Measurements from ENCODE around the gene NOL12.
"Not testable (repeated sequence)": the region's sequence is repeated elsewhere in the genome, so short reads cannot be mapped to it uniquely, and the experiment has no call there.

The NOL12 gene

DNA sequence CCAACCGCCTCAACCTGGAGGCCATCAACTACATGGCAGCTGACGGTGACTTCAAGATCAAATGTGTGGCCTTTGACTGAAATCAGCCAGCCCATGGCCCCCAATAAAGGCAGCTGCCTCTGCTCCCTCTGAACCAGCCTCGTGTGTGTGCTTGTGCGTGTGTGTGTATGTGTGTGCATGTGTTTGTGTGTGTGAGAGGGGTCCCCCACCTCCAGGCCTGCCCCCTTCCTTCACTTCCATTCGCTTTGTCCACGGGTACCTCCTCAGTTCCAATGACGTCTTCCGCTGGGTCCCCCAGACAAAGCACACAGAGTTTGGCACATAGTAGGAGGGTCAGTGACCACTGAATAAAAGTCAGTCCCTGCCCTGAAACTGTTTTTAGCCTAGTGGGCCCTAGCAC is 6.5 kb upstream of the NOL12 start:
- no peak for DNase-seq (ENCODE audit: low spot score)

DNA sequence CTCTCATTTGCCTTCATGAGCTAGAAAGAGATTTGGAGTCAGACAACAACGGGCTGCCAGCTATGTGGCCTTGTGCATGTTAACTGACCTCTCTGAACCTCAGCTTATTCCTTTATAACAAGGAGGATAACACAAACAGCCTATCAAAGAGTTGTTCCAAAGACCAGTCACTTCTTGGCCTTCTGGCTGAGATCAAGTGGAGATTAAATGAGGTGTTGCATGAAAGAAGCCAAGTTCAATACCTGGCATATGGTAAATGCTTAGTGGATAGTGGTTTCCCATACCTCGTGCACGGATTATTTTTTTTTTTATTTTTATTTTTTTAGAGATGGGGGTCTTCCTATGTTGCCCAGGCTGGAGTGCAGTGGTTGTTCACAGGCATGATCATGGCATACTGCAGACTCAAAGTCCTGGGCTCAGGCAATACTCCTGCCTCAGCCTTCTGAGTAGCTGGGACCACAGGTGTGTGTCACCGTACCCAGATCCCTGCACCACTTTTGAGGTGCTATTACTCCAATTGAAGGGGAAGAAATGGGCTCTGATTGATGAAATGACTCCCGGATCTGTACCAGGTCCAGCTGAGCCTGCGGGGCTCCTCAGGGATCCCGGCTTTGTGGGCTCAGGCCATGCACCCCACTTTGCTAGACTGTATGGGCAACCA is 5.8 kb upstream of the NOL12 start:
- DNase-seq (ENCODE audit: low spot score): no peak

DNA sequence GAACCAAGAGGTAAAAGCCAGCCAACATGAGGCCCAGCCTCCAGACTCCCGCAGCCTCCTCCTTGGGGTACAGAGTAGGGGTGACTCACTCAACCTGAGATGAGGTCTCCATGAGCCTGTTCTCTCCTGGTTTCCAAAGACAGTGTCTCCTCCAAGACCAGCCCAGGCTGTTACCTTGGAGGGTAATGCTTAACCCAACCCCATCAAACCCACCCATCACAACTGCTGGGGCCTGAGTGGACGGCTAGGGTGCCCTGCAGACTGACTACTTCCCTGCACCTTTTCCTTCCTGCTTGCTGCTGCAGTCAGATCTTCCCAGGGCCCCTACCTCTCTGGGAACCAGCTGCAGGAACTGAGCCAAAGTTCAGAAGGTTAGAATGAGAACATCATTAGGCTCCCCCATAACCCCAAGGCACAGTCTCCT is 5.1 kb upstream of the NOL12 start:
- DNase-seq (ENCODE audit: low spot score): no peak

- DNase-seq (ENCODE audit: low spot score): peak; percentile 71
These were observed 4.5 kb upstream of the NOL12 start for GRCh38 chr22:37681556-37682049.

DNA sequence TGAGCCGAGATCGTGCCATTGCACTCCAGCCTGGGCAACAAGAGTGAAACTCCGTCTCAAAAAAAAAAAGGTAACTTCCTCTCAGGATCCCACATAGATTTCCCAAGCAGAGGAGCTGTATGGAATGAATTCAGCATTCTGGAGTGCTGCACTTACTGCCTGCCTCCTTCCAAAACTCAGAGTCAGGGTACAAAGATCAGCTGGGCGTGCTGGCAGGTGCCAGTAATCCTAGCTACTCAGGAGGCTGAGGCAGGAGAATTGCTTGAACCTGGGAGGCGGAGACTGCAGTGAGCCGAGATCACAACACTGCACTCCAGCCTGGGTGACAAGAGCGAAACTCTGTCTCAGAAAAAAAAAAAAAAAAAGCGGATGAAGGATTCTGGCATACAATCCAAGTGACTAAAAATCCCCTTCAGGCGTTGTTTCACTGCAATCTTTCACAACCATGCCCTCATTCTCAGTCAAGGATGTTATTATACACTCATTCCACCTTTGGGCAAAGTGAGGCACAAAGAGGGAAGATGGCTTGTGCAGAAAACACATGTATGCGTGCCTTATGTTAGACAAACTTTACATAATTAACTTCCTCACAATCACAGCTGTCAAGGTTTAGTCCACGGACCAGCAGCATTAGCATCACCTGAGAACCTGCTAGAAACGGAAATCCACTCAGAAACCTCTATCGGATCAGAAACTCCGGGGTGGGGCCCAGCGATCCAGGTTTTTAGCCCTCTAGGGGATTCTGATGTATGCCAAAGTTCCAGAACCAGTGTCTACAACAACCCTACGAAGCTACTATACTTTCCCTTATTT is 1.1 kb upstream of the NOL12 start:
- no peak for DNase-seq (ENCODE audit: low spot score)

GRCh38 chr22:37690407-37690806 is 4.3 kb downstream of the NOL12 start:
- DNase-seq (ENCODE audit: low spot score): no peak

DNA sequence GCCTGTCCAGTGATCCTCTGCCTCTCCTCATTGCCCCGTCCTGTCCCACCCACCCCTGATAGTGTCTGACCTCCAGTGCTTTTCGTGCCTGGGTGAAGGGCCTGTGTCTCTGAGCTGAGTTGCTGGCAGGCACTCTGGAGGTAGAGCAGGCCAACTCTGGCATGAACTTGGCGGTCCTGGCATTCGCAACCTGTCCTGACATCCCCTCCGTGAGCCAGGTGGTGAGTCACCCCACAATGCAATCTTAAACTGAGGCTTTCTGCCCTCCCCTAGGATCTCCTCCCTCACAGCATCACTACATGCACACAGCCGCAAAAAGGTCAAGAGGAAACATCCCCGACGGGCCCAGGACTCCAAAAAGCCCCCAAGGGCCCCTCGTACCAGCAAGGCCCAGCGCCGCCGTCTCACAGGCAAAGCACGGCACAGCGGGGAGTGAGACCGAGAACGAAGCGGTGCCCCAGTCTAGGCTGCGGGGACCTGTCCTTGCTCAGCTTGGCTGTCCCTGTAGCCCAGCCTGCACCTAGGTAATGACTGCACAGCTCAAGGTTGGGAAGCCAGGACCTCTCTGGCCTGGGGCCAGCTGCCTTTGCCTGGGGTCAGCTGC is 4.9 kb downstream of the NOL12 start:
- no peak for DNase-seq (ENCODE audit: low spot score)

DNA sequence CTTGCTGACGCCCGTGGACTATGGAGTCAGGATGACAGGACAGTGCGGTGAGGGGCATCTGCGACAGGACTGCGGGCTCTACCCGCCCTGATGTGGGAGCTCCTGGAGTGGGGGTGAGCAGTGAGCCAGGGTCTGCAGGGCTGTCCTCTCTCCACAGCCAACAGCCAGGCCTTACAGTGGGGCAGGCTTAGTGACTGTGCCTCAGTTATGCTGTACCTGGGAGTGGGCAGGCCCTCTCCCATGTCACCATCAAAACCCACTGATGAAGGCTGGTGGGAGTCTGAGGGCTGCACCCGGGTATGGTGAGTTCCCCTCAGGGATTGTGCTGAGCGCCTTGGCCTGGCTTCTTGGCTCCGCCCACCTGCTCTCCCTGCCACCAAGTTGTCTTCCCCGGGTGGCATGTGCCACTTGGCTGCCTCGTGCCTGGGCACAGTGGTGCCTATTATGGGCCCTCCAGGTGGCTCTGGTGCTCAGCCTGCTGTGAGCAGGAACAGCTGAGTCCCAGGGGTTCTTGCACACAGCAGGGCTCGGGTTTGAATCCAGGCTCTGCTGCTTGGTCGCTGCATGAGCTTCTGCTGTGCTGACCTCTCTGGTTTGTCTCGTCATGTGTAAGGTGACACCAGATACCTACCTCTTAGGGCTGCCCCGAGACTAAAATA is 6.6 kb downstream of the NOL12 start:
- no peak for DNase-seq (ENCODE audit: low spot score)

- DNase-seq (ENCODE audit: low spot score): not testable (repeated sequence)
These were observed 8.0 kb downstream of the NOL12 start for GRCh38 chr22:37694131-37694530.

DNA sequence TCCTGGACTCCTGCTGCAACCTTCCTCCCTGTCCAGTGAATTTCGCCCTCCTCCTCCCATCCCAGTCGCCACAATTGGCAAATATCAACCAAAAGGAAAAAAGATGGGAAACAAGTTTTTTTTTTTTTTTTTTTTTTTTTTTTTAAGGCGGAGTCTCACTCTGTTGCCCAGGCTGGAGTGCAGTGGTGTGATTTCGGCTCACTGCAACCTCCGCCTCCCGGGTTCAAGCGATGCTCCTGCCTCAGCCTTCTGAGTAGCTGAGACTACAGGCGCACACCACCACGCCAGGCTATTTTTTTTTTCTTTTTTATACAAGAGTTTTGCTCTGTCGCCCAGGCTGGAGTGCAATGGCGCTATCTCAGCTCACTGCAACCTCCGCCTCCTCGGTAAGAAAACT is 10.1 kb downstream of the NOL12 start:
- not testable (repeated sequence) for DNase-seq (ENCODE audit: low spot score)

- peak; percentile 94 for DNase-seq (ENCODE audit: low spot score)
These were observed 10.8 kb downstream of the NOL12 start, which contains the start of gene TRIOBP for GRCh38 chr22:37696657-37697537. TSS of gene TRIOBP (plus strand) at chr22:37697048. CDS start at chr22:37701366, 4,318 bp downstream.

DNA sequence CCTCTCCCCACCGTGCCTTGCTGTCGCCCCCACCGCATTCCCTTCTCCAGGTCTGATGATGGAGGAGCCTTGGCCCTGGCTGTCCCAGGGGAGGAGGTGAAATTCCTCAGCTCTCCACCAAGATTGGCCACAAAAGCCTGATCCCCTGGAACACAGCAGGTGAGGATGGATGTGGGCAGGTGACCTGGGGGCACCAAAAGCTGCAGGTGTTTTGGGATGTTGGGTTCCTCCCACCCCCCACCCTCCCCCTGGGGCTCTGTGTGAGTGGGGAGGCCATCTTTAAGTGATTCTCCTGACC is 11.3 kb downstream of the NOL12 start:
- DNase-seq (ENCODE audit: low spot score): no peak

DNA sequence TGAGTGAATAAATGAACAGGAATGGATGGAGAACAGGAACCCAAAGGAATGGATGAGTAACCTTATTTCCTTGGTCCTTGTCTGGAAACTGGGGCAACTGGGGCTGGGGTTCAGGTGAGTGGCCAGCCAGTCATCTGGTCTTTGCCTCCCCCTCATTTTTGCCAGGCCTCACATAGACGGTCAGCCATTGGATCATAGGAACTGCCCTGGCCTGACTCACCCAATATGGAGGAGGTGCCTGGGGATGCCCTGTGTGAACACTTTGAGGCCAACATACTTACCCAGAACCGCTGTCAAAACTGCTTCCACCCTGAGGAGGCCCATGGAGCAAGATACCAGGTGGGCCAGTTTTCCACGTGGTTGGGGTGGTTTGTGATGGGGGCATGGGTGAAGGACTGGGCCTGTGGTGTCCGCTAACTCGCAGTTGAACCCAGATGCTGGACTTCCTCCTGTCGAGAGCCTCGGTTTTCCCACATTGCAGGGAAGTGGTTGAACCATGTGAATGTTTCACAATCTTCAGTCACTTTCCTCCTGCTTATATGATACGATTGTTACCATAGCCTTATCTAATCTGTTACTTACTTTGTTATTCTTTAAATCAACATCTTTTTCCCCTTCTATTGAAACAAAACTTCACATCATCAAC is 15.1 kb downstream of the NOL12 start:
- no peak for DNase-seq (ENCODE audit: low spot score)

- no peak for DNase-seq (ENCODE audit: low spot score)
These were observed 17.8 kb downstream of the NOL12 start for GRCh38 chr22:37703906-37704305.

DNA sequence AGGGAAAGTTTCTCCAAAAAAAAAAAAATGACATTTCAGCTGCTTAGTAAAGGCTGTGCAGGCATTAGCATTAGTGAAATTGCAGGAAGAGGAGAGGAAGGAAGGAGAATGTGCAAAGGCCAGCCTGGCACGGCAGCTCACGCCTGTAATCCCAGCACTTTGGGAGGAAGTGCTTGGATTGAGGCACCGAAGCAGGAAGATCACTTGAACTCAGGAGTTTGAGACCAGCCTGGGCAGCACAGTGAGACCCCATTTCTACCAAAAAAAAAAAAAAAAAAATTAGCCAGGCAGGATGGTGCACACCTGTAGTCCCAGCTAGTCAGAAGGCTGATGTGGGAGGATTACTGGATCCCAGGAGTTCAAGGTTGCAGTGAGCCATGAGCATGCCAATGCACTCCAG is 18.5 kb downstream of the NOL12 start:
- no peak for DNase-seq (ENCODE audit: low spot score)

DNA sequence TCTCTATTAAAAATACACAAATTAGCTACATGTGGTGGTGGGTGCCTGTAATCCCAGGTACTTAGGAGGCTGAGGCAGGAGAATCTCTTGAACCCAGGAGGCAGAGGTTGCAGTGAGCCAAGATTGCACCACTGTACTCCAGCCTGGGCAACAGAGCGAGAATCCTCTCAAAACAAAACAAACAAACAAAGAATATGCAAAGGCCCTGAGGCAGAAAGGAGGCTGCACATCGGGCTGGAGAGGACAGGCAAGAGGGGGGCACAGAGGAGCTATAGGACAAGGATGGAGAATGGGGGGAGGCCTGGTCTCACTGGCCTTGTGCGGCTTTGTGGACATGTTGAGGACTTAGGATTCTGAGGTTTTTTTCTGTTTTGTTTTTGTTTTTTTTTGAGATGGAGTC is 19.1 kb downstream of the NOL12 start:
- no peak for DNase-seq (ENCODE audit: low spot score)

GRCh38 chr22:37708580-37709444 is 22.7 kb downstream of the NOL12 start:
- DNase-seq (ENCODE audit: low spot score): no peak

DNA sequence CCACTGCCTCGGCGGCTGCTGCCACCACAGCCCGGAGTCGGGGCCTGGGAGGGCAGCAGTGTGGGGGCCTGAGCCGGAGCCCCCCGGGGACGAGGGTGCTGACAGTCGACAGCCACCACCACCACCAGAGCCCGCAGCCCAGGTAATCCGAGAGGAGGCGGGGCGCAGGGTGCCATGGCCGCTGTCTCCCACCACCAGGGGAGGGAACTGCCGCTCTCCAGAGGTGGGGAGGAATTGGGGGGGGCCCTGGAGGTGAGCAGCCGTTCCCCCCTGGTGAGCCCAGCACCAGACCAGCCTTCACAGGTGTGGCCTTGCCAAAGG is 23.3 kb downstream of the NOL12 start:
- DNase-seq (ENCODE audit: low spot score): no peak

- no peak for DNase-seq (ENCODE audit: low spot score)
These were observed 24.5 kb downstream of the NOL12 start for GRCh38 chr22:37710675-37711074.

- DNase-seq (ENCODE audit: low spot score): no peak
These were observed 25.3 kb downstream of the NOL12 start for GRCh38 chr22:37711490-37711889.
